Caco-2 (cell line): Measurements from ENCODE around the gene TSEN34. TPM values are rescaled to one million over a fixed set of nuclear protein-coding genes. Genes with fewer than 3 reads are reported as not detected.
A peak's percentile ranks its signal among the peaks of the same experiment; 100 is the strongest.

Experiments used
- BruUV-seq: library from RNA; stranded (reverse); fragments of 400-500 nt; replicated peaks from 2 replicates; lab custom pipeline; 2021; lab: Mats Ljungman, UMichigan
- CTCF ChIA-PET: fragments of 300-600 bp; sonication (Branson Sonifier 250); formaldehyde crosslinking; loops from one replicate; lab custom pipeline; 2022; ENCODE audit warnings: antibody characterized with exemption; lab: Charles Lee
- POLR2A ChIA-PET: fragments of 300-600 bp; sonication (Branson Sonifier 250); formaldehyde crosslinking; loops from one replicate; lab custom pipeline; 2022; ENCODE audit warnings: antibody characterized with exemption; lab: Charles Lee
- DNase-seq, 2 experiments: peaks; one replicate each; pipeline versions ENCODE4 v3.0.0 to v3.0.0-alpha.2; 2020 to 2022
- H3K27me3 ChIP-seq: replicated peaks from 2 replicates; pipeline ENCODE4 v1.6.0; 2011; ENCODE audit warnings: low read length; ENCODE audit not compliant: control insufficient read depth, insufficient read depth
- H3K36me3 ChIP-seq: 2 replicates; pipeline ENCODE4 v1.5.1; 2011; ENCODE audit warnings: low read length; ENCODE audit not compliant: control insufficient read depth, insufficient read depth
- H3K4me1 ChIP-seq: fragments of 250-450 bp; sonication (Bioruptor Pico); 2 replicates; pipeline ENCODE4 v1.5.1; 2020; ENCODE audit warnings: mild to moderate bottlenecking
- H3K4me3 ChIP-seq: 2 replicates; pipeline ENCODE4 v1.5.1; 2011; ENCODE audit warnings: low read depth, mild to moderate bottlenecking, control low read depth, low read length
- H3K9me3 ChIP-seq: fragments of 250-450 bp; sonication (Bioruptor Pico); 2 replicates; pipeline ENCODE4 v1.5.1; 2020; ENCODE audit warnings: mild to moderate bottlenecking, moderate library complexity
- H3K27ac Mint-ChIP-seq: one replicate; pipeline ENCODE4 v1.8.0; 2022; ENCODE audit warnings: mixed read lengths; ENCODE audit not compliant: unreplicated experiment
- H3K27me3 Mint-ChIP-seq: one replicate; pipeline ENCODE4 v1.8.0; 2022; ENCODE audit warnings: mixed read lengths; ENCODE audit not compliant: insufficient read depth, unreplicated experiment
- H3K36me3 Mint-ChIP-seq: one replicate; pipeline ENCODE4 v1.8.0; 2022; ENCODE audit warnings: mild to moderate bottlenecking, mixed read lengths; ENCODE audit not compliant: insufficient read depth, unreplicated experiment
- H3K4me1 Mint-ChIP-seq: one replicate; pipeline ENCODE4 v1.8.0; 2022; ENCODE audit warnings: low read depth, mixed read lengths; ENCODE audit not compliant: unreplicated experiment
- H3K4me3 Mint-ChIP-seq: one replicate; pipeline ENCODE4 v1.8.0; 2022; ENCODE audit warnings: mild to moderate bottlenecking, moderate library complexity, mixed read lengths; ENCODE audit not compliant: unreplicated experiment
- H3K9me3 Mint-ChIP-seq: one replicate; pipeline ENCODE4 v1.8.0; 2022; ENCODE audit warnings: mixed read lengths; ENCODE audit not compliant: unreplicated experiment
- intact Hi-C: fragments of 100-400 bp; cut with micrococcal nuclease; formaldehyde crosslinking; loops from one replicate; pipeline ENCODE4 v1.10.0; 2022; ENCODE audit not compliant: unreplicated experiment
- total RNA-seq: library from RNA; stranded (reverse); gene quantifications from 2 replicates; pipeline ENCODE4 v1.2.3, GENCODE V29; 2022
- TF ChIP-seq, protein P1 (sequence below), 2 experiments: fragments of 200-600 bp in 1 of 2; IDR thresholded peaks; 1 replicate in 1 of 2; 2 replicates in 1 of 2; pipeline versions ENCODE4 v1.5.1 to v1.8.0; 2011 to 2022; ENCODE audit warnings: antibody characterized with exemption in 1 of 2, control low read depth in 1 of 2, inconsistent platforms in 1 of 2, low read depth in 1 of 2, low read length in 1 of 2, mild to moderate bottlenecking in 1 of 2, moderate library complexity in 1 of 2; ENCODE audit not compliant: insufficient read depth in 1 of 2, severe bottlenecking in 1 of 2, unreplicated experiment in 1 of 2

TSEN34 gene
- total RNA-seq, 1 experiment from 2014 or later, result 42.6 TPM

DNA sequence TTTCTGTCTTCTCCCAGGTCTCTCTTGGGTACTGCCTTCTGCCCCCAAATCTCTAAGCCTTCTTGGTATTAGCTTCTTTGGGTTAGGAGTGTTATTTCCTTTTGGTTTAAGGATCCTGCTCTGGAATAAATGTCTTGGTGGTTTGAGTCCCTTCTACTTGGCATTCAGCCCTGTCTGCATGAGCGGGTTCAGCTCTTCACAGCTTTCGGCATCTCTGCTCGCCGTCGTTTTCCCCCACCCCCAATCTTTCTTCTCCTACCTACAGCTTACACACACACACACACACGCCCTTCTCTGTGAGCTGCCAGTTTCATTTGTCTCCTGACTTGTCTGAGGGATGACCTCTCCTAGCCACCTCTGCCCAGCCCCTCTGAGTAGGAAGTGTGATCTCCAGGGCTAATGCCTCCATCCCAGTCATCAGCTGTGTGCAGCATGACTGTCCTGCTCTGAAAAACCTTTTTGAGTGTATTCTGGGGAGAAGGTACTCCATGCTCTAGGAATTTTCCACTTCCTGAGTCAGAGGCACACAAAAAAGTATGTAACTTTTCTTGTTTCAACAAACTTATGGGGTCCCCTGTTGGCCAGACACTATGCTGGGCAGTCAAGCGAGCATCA is 48.8 kb upstream of the TSEN34 start:
- Mint-ChIP-seq H3K27me3 (no peaks in the 10 kb centered on the region), H3K4me3 (no peak overlapping the region), H3K9me3 (no peaks in the 10 kb centered on the region), H3K4me1 (no peaks in the 10 kb centered on the region), H3K36me3 (peaks cover 70% of the 10 kb centered on the region), H3K27ac (no peak overlapping the region)
- Histone ChIP-seq H3K4me1 (0 out of 2 replicates have a peak, but pooled peaks cover 4% of the 10 kb centered on the region), H3K4me3 (no peak overlapping the region), H3K9me3 (no peaks in the 10 kb centered on the region), H3K27me3 (no peaks in the 10 kb centered on the region), H3K36me3 (peaks cover 12% of the 10 kb centered on the region)
- no peak for DNase-seq
- POLR2A ChIA-PET, result no interaction called here
- TF ChIP-seq, protein P1, sequence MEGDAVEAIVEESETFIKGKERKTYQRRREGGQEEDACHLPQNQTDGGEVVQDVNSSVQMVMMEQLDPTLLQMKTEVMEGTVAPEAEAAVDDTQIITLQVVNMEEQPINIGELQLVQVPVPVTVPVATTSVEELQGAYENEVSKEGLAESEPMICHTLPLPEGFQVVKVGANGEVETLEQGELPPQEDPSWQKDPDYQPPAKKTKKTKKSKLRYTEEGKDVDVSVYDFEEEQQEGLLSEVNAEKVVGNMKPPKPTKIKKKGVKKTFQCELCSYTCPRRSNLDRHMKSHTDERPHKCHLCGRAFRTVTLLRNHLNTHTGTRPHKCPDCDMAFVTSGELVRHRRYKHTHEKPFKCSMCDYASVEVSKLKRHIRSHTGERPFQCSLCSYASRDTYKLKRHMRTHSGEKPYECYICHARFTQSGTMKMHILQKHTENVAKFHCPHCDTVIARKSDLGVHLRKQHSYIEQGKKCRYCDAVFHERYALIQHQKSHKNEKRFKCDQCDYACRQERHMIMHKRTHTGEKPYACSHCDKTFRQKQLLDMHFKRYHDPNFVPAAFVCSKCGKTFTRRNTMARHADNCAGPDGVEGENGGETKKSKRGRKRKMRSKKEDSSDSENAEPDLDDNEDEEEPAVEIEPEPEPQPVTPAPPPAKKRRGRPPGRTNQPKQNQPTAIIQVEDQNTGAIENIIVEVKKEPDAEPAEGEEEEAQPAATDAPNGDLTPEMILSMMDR (IDR thresholded peaks at IDR 0.05; ENCODE audit: insufficient read depth in 1 of 2, low read depth in 1 of 2, low read length in 1 of 2, severe bottlenecking in 1 of 2, unreplicated experiment in 1 of 2), result no peak
- CTCF ChIA-PET, result no interaction called here
- BruUV-seq, result no TSS peak
- intact Hi-C loops, result no loop called here

DNA sequence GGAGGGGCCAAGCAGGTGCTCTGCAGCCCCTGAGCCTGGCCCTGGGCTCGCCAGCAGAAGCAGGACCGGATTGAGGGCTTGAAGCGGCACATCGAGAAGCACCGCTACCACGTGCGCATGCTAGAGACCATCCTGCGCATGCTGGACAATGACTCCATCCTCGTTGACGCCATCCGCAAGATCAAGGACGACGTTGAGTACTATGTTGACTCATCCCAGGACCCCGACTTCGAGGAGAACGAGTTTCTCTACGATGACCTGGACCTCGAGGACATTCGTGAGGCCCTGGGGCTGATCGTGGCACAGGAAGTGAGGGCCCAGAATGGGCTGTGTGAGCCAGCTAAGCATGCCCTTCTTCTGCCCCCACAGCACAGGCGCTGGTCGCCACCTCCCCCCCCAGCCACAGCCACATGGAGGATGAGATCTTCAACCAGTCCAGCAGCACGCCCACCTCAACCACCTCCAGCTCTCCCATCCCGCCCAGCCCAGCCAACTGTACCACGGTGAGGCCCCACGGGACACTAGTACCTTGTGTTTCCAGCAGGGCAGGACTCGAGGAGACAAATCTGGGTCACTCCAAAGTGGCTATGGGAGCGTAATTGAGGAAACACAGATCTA is 45.5 kb upstream of the TSEN34 start:
- POLR2A ChIA-PET, result interaction anchor here (0.6 kb wide), 1 partner anchor 8 kb away, joined by 3 read pairs; the partner anchor contains the start of gene CNOT3
- H3K27me3 ChIP-seq, result no peaks in the 10 kb centered on the region
- Mint-ChIP-seq H3K27me3 (no peaks in the 10 kb centered on the region), H3K36me3 (peaks cover 87% of the 10 kb centered on the region), H3K4me1 (no peaks in the 10 kb centered on the region), H3K4me3 (no peak overlapping the region), H3K9me3 (no peaks in the 10 kb centered on the region), H3K27ac (no peak overlapping the region)
- intact Hi-C loops, result no loop called here
- DNase-seq, result no peak
- no peaks in the 10 kb centered on the region for H3K9me3 ChIP-seq
- TF ChIP-seq, protein P1 (IDR thresholded peaks at IDR 0.05; ENCODE audit: insufficient read depth in 1 of 2, low read depth in 1 of 2, low read length in 1 of 2, severe bottlenecking in 1 of 2, unreplicated experiment in 1 of 2), result no peak
- no TSS peak for BruUV-seq
- H3K36me3 ChIP-seq, result peaks cover 12% of the 10 kb centered on the region
- CTCF ChIA-PET, result no interaction called here
- H3K4me1 ChIP-seq, result no peaks in the 10 kb centered on the region
- no peak overlapping the region for H3K4me3 ChIP-seq

- H3K9me3 ChIP-seq, result no peaks in the 10 kb centered on the region
- no peak for DNase-seq
- peaks cover 90% of the 10 kb centered on the region for H3K36me3 Mint-ChIP-seq
- POLR2A ChIA-PET, result interaction anchor here (1.1 kb wide), 1 partner anchor 10 kb away, joined by 7 read pairs; the partner anchor contains the start of gene CNOT3
- TF ChIP-seq, protein P1 (IDR thresholded peaks at IDR 0.05; ENCODE audit: insufficient read depth in 1 of 2, low read depth in 1 of 2, low read length in 1 of 2, severe bottlenecking in 1 of 2, unreplicated experiment in 1 of 2), result peak in 1 of 2 experiments; percentile 12
- no peak overlapping the region for H3K27ac Mint-ChIP-seq
- H3K4me1 Mint-ChIP-seq, result no peaks in the 10 kb centered on the region
- no peak overlapping the region for H3K4me3 Mint-ChIP-seq
- H3K36me3 ChIP-seq, result peaks cover 17% of the 10 kb centered on the region
- intact Hi-C loops, result no loop called here
- no peaks in the 10 kb centered on the region for H3K9me3 Mint-ChIP-seq
- H3K27me3 Mint-ChIP-seq, result no peaks in the 10 kb centered on the region
- CTCF ChIA-PET, result no interaction called here
- H3K4me1 ChIP-seq, result no peaks in the 10 kb centered on the region
- no peak overlapping the region for H3K4me3 ChIP-seq
- H3K27me3 ChIP-seq, result no peaks in the 10 kb centered on the region
- no TSS peak for BruUV-seq
Observed at GRCh38 chr19:54147676-54148075, 43.4 kb upstream of the TSEN34 start.
